HepG2 (cell line): Measurements from ENCODE around the gene HMGN4. TPM values are rescaled to one million over a fixed set of nuclear protein-coding genes. Genes with fewer than 3 reads are reported as not detected.

Source experiments
- BRD4 ChIP-seq: sonication (generic); formaldehyde crosslinking; IDR thresholded peaks from 2 replicates; pipeline ENCODE4 v1.4.0; 2020; ENCODE audit warnings: missing genetic modification reagents
- CEBPG ChIP-seq: IDR thresholded peaks from 2 replicates; pipeline ENCODE4 v1.6.1; 2016
- FOSL2 ChIP-seq: sonication (generic); formaldehyde crosslinking; IDR thresholded peaks from 2 replicates; pipeline ENCODE4 v1.4.0; 2020; ENCODE audit warnings: missing genetic modification reagents
- GABPA ChIP-seq, 2 experiments: IDR thresholded peaks; 2 replicates each; pipeline ENCODE4 v1.6.1; 2011 to 2016; ENCODE audit warnings: low read depth in 2 of 2, low read length in 1 of 2, missing biosample characterization in 1 of 2, missing genetic modification characterization in 1 of 2
- HDAC6 ChIP-seq: fragments of 200-600 bp; sonication (generic); IDR thresholded peaks from 2 replicates; pipeline ENCODE4 v1.7.0; 2017; ENCODE audit warnings: mild to moderate bottlenecking, antibody characterized with exemption, low read length, low read depth
- KDM1A ChIP-seq: IDR thresholded peaks from 2 replicates; pipeline ENCODE4 v1.6.1; 2016; ENCODE audit warnings: missing compliant biosample characterization
- MZF1 ChIP-seq: sonication (generic); formaldehyde crosslinking; IDR thresholded peaks from 2 replicates; pipeline ENCODE4 v1.8.1; 2023; ENCODE audit warnings: mild to moderate bottlenecking, missing genetic modification reagents, borderline replicate concordance
- NFATC3 ChIP-seq: sonication (generic); formaldehyde crosslinking; IDR thresholded peaks from 2 replicates; pipeline ENCODE4 v1.5.1; 2020; ENCODE audit warnings: mild to moderate bottlenecking, missing genetic modification reagents
- PRPF4 ChIP-seq: fragments of 200-400 bp; formaldehyde crosslinking; IDR thresholded peaks from 2 replicates; pipeline ENCODE4 v1.6.1; 2016; ENCODE audit warnings: low read length, low read depth; ENCODE audit not compliant: poor library complexity, severe bottlenecking
- SAP130 ChIP-seq: IDR thresholded peaks from 2 replicates; pipeline ENCODE4 v1.6.1; 2016; ENCODE audit warnings: low read depth
- SRF ChIP-seq: IDR thresholded peaks from 2 replicates; pipeline ENCODE4 v1.6.1; 2011; ENCODE audit warnings: mild to moderate bottlenecking, low read depth, low read length, moderate library complexity
- TOPORS ChIP-seq: sonication (generic); formaldehyde crosslinking; IDR thresholded peaks from 2 replicates; pipeline ENCODE4 v1.8.0; 2023; ENCODE audit warnings: mild to moderate bottlenecking, missing genetic modification reagents
- ZC3H4 ChIP-seq: sonication (generic); formaldehyde crosslinking; IDR thresholded peaks from 2 replicates; pipeline ENCODE4 v1.4.0; 2020; ENCODE audit warnings: missing genetic modification reagents, borderline replicate concordance
- ZNF343 ChIP-seq: sonication (generic); formaldehyde crosslinking; IDR thresholded peaks from 2 replicates; pipeline ENCODE4 v1.4.0; 2020; ENCODE audit warnings: mild to moderate bottlenecking, missing genetic modification reagents
- ZNF362 ChIP-seq: sonication (generic); formaldehyde crosslinking; IDR thresholded peaks from 2 replicates; pipeline ENCODE4 v1.4.0; 2020; ENCODE audit warnings: missing genetic modification reagents, mild to moderate bottlenecking, borderline replicate concordance
- ZNF430 ChIP-seq: sonication (generic); formaldehyde crosslinking; IDR thresholded peaks from 2 replicates; pipeline ENCODE4 v1.9.0; 2021; ENCODE audit warnings: mild to moderate bottlenecking, missing genetic modification reagents
- ZNF615 ChIP-seq: sonication (generic); formaldehyde crosslinking; IDR thresholded peaks from 2 replicates; pipeline ENCODE4 v1.5.0; 2020; ENCODE audit warnings: mild to moderate bottlenecking, missing genetic modification reagents, borderline replicate concordance
- ZNF768 ChIP-seq: sonication (generic); formaldehyde crosslinking; IDR thresholded peaks from 2 replicates; pipeline ENCODE4 v1.4.0; 2020; ENCODE audit warnings: missing genetic modification reagents
- polyA plus RNA-seq, 8 experiments: library from polyadenylated mRNA; depleted of rRNA in 3 of 8; stranded (reverse) in 7 of 8; unstranded in 1 of 8; fragments of >200 nt; fragmentation: Illumina TruSeq in 4 of 8; extraction: Trizol in 4 of 8; gene quantifications; 2 replicates each; pipeline versions ENCODE4 v1.2.1 to v1.2.3, GENCODE V29; 2011 to 2016; ENCODE audit warnings: low read depth in 4 of 8, missing spikeins in 1 of 8, mixed read lengths in 1 of 8; ENCODE audit not compliant: insufficient read depth in 1 of 8
- total RNA-seq, 5 experiments: library from RNA; depleted of rRNA; stranded (reverse); fragments of >200 nt; fragmentation: Illumina TruSeq; extraction: Trizol; gene quantifications; 2 replicates each; pipeline ENCODE4 v1.2.3, GENCODE V29; 2016; ENCODE audit warnings: low read depth in 1 of 5
- TF ChIP-seq, protein P1 (sequence below): sonication (generic); formaldehyde crosslinking; IDR thresholded peaks from 2 replicates; pipeline ENCODE4 v1.5.0; 2020; ENCODE audit warnings: missing genetic modification reagents
- TF ChIP-seq, protein P2 (sequence below): IDR thresholded peaks from 2 replicates; pipeline ENCODE4 v1.6.1; 2016; ENCODE audit warnings: low read depth, borderline replicate concordance
- TF ChIP-seq, protein P3 (sequence below): sonication (generic); formaldehyde crosslinking; IDR thresholded peaks from 2 replicates; pipeline ENCODE4 v1.4.0; 2020; ENCODE audit warnings: missing genetic modification reagents
- TF ChIP-seq, protein P4 (sequence below): sonication (generic); formaldehyde crosslinking; IDR thresholded peaks from 2 replicates; pipeline ENCODE4 v1.5.0; 2020; ENCODE audit warnings: missing genetic modification reagents, mild to moderate bottlenecking, borderline replicate concordance

The HMGN4 gene
- total and polyA plus RNA-seq, 2 of the 13 experiments (the other 11 are each of a cell fraction or from before 2014, with no cell fraction given) = 39.9 to 52.1 TPM

DNA sequence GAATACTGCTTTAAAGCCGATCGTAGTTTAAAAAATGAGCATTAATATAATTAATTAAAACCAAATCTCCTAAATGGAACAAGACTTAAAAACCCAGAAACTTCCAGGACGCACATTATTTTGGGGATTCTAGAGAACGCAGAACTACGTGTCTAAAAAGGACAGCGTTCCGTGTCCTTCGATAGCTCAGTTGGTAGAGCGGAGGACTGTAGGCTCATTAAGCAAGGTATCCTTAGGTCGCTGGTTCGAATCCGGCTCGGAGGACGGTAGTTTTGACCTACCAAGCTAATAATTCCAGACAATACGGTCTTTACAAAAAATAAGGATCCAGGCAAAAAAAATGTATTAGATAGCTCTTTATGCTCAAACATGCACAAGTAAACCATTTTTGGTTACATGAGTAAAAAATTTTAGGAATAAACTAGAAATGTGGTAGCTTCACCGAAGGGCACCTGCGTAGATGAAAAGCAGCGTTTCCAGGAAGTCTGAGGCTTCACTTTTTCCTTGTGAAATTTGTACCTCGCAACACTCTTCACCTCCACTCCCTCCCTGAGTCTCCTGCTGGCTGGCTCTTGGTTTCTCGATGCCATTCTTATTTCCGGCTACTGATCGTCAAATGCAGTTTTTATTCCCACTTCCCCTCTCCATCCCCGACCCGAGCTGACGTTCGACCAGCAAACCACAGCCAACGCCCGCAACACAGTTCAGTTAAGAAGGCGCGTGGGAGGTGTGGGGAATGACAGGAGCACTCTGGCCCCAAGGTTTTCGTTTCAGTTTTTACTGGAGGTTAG lies 39.0 kb downstream of the HMGN4 start (continued):
- no peak for TF ChIP-seq NFATC3 (CRISPR knock-in tag)
- TF ChIP-seq FOSL2 = no peak
- TF ChIP-seq, protein P1, sequence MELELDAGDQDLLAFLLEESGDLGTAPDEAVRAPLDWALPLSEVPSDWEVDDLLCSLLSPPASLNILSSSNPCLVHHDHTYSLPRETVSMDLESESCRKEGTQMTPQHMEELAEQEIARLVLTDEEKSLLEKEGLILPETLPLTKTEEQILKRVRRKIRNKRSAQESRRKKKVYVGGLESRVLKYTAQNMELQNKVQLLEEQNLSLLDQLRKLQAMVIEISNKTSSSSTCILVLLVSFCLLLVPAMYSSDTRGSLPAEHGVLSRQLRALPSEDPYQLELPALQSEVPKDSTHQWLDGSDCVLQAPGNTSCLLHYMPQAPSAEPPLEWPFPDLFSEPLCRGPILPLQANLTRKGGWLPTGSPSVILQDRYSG (CRISPR knock-in tag) = no peak
- TF ChIP-seq, protein P2, sequence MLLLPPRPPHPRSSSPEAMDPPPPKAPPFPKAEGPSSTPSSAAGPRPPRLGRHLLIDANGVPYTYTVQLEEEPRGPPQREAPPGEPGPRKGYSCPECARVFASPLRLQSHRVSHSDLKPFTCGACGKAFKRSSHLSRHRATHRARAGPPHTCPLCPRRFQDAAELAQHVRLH (CRISPR knock-in tag) = peak; percentile 63; the same call in 1 of the 2 replicates
- TF ChIP-seq, protein P3, sequence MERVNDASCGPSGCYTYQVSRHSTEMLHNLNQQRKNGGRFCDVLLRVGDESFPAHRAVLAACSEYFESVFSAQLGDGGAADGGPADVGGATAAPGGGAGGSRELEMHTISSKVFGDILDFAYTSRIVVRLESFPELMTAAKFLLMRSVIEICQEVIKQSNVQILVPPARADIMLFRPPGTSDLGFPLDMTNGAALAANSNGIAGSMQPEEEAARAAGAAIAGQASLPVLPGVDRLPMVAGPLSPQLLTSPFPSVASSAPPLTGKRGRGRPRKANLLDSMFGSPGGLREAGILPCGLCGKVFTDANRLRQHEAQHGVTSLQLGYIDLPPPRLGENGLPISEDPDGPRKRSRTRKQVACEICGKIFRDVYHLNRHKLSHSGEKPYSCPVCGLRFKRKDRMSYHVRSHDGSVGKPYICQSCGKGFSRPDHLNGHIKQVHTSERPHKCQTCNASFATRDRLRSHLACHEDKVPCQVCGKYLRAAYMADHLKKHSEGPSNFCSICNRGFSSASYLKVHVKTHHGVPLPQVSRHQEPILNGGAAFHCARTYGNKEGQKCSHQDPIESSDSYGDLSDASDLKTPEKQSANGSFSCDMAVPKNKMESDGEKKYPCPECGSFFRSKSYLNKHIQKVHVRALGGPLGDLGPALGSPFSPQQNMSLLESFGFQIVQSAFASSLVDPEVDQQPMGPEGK (CRISPR knock-in tag) = no peak
- no peak for TF ChIP-seq GABPA (IDR thresholded peaks at IDR 0.05; ENCODE audit: low read depth, low read length)
- no peak for TF ChIP-seq GABPA (CRISPR knock-in tag; IDR thresholded peaks at IDR 0.05; ENCODE audit: low read depth)
- TF ChIP-seq ZNF430 = no peak
- TF ChIP-seq PRPF4 = peak; percentile 65
- no peak for TF ChIP-seq SRF
- TF ChIP-seq TOPORS (CRISPR knock-in tag) = no peak
- 0 out of 2 replicates have a peak, but pooled peaks have one; percentile 41 for TF ChIP-seq KDM1A (CRISPR knock-in tag)
- peak; percentile 60 for TF ChIP-seq CEBPG (CRISPR knock-in tag)
- 0 out of 2 replicates have a peak, but pooled peaks have one; percentile 38 for TF ChIP-seq SAP130 (CRISPR knock-in tag)
- TF ChIP-seq ZNF615 (CRISPR knock-in tag) = peak; percentile 51; the same call in 1 of the 2 replicates
- no peak for TF ChIP-seq ZNF343 (CRISPR knock-in tag)
- TF ChIP-seq ZNF768 = no peak
- TF ChIP-seq HDAC6 = no peak
- TF ChIP-seq ZNF362 (CRISPR knock-in tag) = no peak
- TF ChIP-seq, protein P4, sequence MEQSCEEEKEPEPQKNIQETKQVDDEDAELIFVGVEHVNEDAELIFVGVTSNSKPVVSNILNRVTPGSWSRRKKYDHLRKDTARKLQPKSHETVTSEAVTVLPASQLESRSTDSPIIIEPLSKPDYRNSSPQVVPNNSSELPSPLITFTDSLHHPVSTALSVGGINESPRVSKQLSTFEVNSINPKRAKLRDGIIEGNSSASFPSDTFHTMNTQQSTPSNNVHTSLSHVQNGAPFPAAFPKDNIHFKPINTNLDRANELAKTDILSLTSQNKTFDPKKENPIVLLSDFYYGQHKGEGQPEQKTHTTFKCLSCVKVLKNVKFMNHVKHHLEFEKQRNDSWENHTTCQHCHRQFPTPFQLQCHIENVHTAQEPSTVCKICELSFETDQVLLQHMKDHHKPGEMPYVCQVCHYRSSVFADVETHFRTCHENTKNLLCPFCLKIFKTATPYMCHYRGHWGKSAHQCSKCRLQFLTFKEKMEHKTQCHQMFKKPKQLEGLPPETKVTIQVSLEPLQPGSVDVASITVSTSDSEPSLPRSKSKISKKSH (CRISPR knock-in tag) = no peak
- no peak for TF ChIP-seq ZC3H4
- no peak for TF ChIP-seq MZF1 (CRISPR knock-in tag)
- TF ChIP-seq BRD4 (CRISPR knock-in tag) = no peak
